ENCODE data around the gene CFAP70. TPM values are rescaled to one million over a fixed set of nuclear protein-coding genes. Genes with fewer than 3 reads are reported as not detected.
"Not testable (repeated sequence)": the region's sequence is repeated elsewhere in the genome, so short reads cannot be mapped to it uniquely, and the experiment has no call there.

CFAP70 gene
- total RNA-seq, 1 experiment from 2014 or later = 0.39 TPM

GRCh38 chr10:73261362-73261995 lies 97.2 kb downstream of the CFAP70 start:
- Mint-ChIP-seq H3K9me3 (ENCODE audit: unreplicated experiment) (peaks cover 17% of the 10 kb centered on the region), H3K36me3 (ENCODE audit: insufficient read depth, unreplicated experiment) (no peaks in the 10 kb centered on the region), H3K4me3 (ENCODE audit: unreplicated experiment) (no peak overlapping the region), H3K27ac (ENCODE audit: unreplicated experiment) (no peak overlapping the region), H3K4me1 (ENCODE audit: low read depth, unreplicated experiment) (no peaks in the 10 kb centered on the region), H3K27me3 (ENCODE audit: insufficient read depth, unreplicated experiment) (no peaks in the 10 kb centered on the region)
- H3K27me3 ChIP-seq (replicated peaks; ENCODE audit: control insufficient read depth, insufficient read depth, low read length) = no peaks in the 10 kb centered on the region
- DNase-seq = no peak
- BruUV-seq (replicated peaks) = no TSS peak
- peaks cover 8% of the 10 kb centered on the region for H3K9me3 ChIP-seq
- H3K36me3 ChIP-seq (ENCODE audit: control insufficient read depth, insufficient read depth, low read length) = no peaks in the 10 kb centered on the region; the same call in 1 of the 2 replicates
- no peak for TF ChIP-seq CTCF (IDR thresholded peaks at IDR 0.05; ENCODE audit: insufficient read depth in 1 of 2, low read depth in 1 of 2, low read length in 1 of 2, severe bottlenecking in 1 of 2, unreplicated experiment in 1 of 2)
- no peak overlapping the region for H3K4me3 ChIP-seq (ENCODE audit: low read depth, low read length)
- CTCF ChIA-PET = no interaction called here
- intact Hi-C loops (cut with micrococcal nuclease; ENCODE audit: unreplicated experiment) = loop anchor here (5.0 kb wide), 1 partner anchor 381 kb away; the partner anchor contains the start of gene MYOZ1
- H3K4me1 ChIP-seq = no peaks in the 10 kb centered on the region
- POLR2A ChIA-PET = no interaction called here

DNA sequence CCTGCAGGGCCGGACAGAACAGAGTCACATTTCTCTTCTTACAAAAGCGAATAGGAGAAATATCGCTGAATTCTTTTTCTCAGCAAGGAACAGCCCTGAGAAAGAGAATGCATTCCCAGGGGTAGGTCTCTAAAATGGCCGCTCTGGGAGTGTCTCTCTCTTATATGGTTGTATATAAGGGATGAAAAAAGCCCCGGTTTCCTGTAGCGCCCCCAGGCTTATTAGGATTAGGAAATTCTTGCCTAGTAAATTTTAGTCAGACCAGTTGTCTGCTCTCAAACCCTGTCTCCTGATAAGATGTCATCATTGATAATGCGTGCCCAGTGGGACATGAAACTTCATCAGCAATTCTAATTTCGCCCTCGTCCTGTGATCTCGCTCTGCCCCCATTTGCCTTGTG lies 100.1 kb downstream of the CFAP70 start:
- H3K4me3 Mint-ChIP-seq (ENCODE audit: unreplicated experiment); H3K4me1 ChIP-seq; H3K4me1 Mint-ChIP-seq (ENCODE audit: low read depth, unreplicated experiment); H3K36me3 ChIP-seq (ENCODE audit: control insufficient read depth, insufficient read depth, low read length); POLR2A ChIA-PET; H3K4me3 ChIP-seq (ENCODE audit: low read depth, low read length); CTCF ChIA-PET; H3K27me3 ChIP-seq (replicated peaks; ENCODE audit: control insufficient read depth, insufficient read depth, low read length); H3K27ac Mint-ChIP-seq (ENCODE audit: unreplicated experiment); BruUV-seq (replicated peaks); intact Hi-C loops (cut with micrococcal nuclease; ENCODE audit: unreplicated experiment); H3K9me3 ChIP-seq; H3K36me3 Mint-ChIP-seq (ENCODE audit: insufficient read depth, unreplicated experiment); H3K27me3 Mint-ChIP-seq (ENCODE audit: insufficient read depth, unreplicated experiment): not testable (repeated sequence)
- H3K9me3 Mint-ChIP-seq (ENCODE audit: unreplicated experiment) = peaks cover 17% of the 10 kb centered on the region
- DNase-seq = peak in 1 of 2 experiments; percentile 48

DNA sequence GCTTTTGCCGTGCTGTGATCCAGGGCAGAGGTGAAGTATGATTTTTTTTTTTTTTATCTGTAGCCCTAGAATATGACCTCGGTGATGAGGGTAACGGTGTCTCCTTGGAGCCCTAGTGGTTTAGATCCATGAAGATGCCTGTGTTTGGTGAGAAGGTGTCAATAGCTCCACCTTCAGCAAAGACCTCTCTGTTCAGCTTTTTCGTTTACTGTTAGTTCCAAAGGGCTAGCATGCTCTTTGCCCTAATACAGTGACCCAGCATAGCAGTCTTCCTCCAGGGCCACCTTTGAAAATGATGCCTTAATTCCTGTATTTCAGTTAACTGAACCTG lies 105.5 kb downstream of the CFAP70 start:
- peak overlapping the region; percentile 71 for H3K4me3 ChIP-seq (ENCODE audit: low read depth, low read length)
- Mint-ChIP-seq H3K36me3 (ENCODE audit: insufficient read depth, unreplicated experiment) (peaks cover 50% of the 10 kb centered on the region), H3K27me3 (ENCODE audit: insufficient read depth, unreplicated experiment) (no peaks in the 10 kb centered on the region), H3K4me1 (ENCODE audit: low read depth, unreplicated experiment) (peaks cover 16% of the 10 kb centered on the region), H3K9me3 (ENCODE audit: unreplicated experiment) (peaks cover 5% of the 10 kb centered on the region), H3K4me3 (ENCODE audit: unreplicated experiment) (peak overlapping the region; percentile 94), H3K27ac (ENCODE audit: unreplicated experiment) (peak overlapping the region; percentile 99)
- peaks cover 5% of the 10 kb centered on the region for H3K4me1 ChIP-seq
- H3K9me3 ChIP-seq = no peaks in the 10 kb centered on the region
- TF ChIP-seq CTCF (IDR thresholded peaks at IDR 0.05; ENCODE audit: insufficient read depth in 1 of 2, low read depth in 1 of 2, low read length in 1 of 2, severe bottlenecking in 1 of 2, unreplicated experiment in 1 of 2) = no peak
- POLR2A ChIA-PET = interaction anchor here (0.6 to 2.1 kb wide), 3 partner anchors 15 to 157 kb away, joined by 3 to 10 read pairs (median 3); partner anchors contain the start of genes ECD and FAM149B1
- no TSS peak for BruUV-seq (replicated peaks)
- CTCF ChIA-PET = interaction anchor here (1.0 to 1.2 kb wide), 2 partner anchors 11 to 105 kb away, joined by 3 to 8 read pairs; partner anchors contain the start of gene CFAP70
- DNase-seq = peak in 1 of 2 experiments; percentile 33
- no peaks in the 10 kb centered on the region; the same call in 1 of the 2 replicates for H3K36me3 ChIP-seq (ENCODE audit: control insufficient read depth, insufficient read depth, low read length)
- H3K27me3 ChIP-seq (replicated peaks; ENCODE audit: control insufficient read depth, insufficient read depth, low read length) = no peaks in the 10 kb centered on the region
- intact Hi-C loops (cut with micrococcal nuclease; ENCODE audit: unreplicated experiment) = loop anchor here (2.0 to 5.0 kb wide), 2 partner anchors 106 to 159 kb away; partner anchors contain the start of genes ANXA7 and CFAP70
